HG02623 (cell line): Measurements from ENCODE around the gene MS4A8.
A peak's percentile ranks its signal among the peaks of the same experiment; 100 is the strongest.

Source experiments
- ATAC-seq: cut with Tn5 transposase; IDR thresholded peaks from one replicate; pipeline ENCODE4 v1.9.1; 2021; ENCODE audit warnings: moderate library complexity; ENCODE audit not compliant: unreplicated experiment

Gene MS4A8

GRCh38 chr11:60762851-60763691 is 63.7 kb downstream of the MS4A8 start:
- peak; percentile 57 for ATAC-seq

- ATAC-seq, result no peak
Observed at GRCh38 chr11:60763692-60764369, 64.4 kb downstream of the MS4A8 start.

- ATAC-seq, result peak; percentile 41
Observed at GRCh38 chr11:60764879-60765278, 65.5 kb downstream of the MS4A8 start.

GRCh38 chr11:60765355-60765754 is 65.9 kb downstream of the MS4A8 start:
- ATAC-seq, result no peak
